ENCODE results near the gene KLHL15.

The KLHL15 gene

DNA sequence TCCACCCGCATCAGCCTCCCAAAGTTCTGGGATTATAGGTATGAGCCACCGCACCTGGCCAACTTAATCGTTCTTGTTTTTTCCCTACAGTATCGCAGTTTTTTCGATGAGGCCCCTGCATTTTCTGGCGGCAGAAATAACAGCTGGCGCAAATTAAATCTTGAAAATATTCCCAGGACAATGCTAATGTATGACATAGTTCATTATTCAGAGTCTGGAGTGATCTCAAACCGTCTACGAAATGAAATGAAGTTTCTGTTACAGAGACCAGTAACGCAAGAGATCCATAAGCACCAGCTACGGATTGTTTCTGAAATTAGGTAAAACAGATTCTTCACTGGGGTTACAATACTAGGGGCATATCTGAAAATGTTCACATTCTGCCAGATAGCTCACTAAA is 91.9 kb downstream of the KLHL15 start:
- no peaks in the 10 kb centered on the region for H3K36me3 ChIP-seq
- H3K4me1 ChIP-seq: no peaks in the 10 kb centered on the region
- no peak for DNase-seq
- H3K4me3 ChIP-seq (ENCODE audit: low read depth, low read length): no peak overlapping the region
- no peaks in the 10 kb centered on the region for H3K9me3 ChIP-seq
- TF ChIP-seq, protein P1, sequence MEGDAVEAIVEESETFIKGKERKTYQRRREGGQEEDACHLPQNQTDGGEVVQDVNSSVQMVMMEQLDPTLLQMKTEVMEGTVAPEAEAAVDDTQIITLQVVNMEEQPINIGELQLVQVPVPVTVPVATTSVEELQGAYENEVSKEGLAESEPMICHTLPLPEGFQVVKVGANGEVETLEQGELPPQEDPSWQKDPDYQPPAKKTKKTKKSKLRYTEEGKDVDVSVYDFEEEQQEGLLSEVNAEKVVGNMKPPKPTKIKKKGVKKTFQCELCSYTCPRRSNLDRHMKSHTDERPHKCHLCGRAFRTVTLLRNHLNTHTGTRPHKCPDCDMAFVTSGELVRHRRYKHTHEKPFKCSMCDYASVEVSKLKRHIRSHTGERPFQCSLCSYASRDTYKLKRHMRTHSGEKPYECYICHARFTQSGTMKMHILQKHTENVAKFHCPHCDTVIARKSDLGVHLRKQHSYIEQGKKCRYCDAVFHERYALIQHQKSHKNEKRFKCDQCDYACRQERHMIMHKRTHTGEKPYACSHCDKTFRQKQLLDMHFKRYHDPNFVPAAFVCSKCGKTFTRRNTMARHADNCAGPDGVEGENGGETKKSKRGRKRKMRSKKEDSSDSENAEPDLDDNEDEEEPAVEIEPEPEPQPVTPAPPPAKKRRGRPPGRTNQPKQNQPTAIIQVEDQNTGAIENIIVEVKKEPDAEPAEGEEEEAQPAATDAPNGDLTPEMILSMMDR (IDR thresholded peaks at IDR 0.05; ENCODE audit: low read depth, low read length): no peak
- no peaks in the 10 kb centered on the region for H3K27me3 ChIP-seq

All from BE2C (cell line).